ENCODE results near the gene EML4.
"Not testable (repeated sequence)": the region's sequence is repeated elsewhere in the genome, so short reads cannot be mapped to it uniquely, and the experiment has no call there.

The EML4 gene

DNA sequence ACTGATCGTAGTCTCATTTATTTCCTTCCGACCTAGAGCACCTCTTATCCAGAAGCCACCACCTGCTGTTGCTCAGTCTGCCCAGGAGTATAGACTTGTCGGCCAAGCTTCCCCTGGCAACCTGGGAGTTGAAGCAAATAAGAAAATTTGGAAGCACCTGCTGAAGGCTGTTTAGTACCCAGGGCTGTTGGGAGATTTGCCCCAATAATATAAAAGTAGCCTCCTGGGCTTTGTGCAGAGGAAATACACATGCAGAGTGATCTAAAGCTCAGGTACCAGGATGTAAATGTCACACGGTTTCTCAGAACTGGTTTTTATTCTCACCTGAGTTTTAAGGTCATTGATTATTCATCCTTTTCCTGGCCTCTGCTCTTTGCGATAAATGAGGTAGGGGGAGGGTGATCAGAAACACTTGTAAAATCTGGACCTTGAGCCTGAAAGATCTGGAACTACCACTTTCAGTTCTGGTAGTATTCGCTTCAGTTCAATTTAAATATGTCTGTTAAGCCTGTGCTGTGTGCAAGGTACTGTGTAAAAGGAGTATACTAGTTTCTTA lies 192.7 kb downstream of the EML4 start:
- DNase-seq: no peak

DNA sequence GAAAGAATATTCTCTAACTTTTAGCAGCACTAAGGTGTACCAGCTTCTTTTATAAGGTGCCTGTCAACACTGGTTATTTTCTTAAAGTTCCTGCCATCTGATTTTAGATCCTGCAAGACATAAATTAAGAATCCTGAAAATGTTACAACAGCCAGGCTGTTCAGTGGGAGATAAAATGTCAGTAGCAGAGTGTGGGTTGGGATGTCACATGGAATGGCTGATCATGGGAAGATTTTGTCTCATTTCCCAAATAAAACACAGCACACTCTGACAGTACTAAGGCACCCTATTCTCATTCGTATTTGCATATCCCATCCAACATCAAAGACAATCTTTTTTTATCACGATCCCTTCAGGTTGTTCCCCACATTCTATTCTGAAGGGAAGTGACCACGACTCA lies 194.3 kb downstream of the EML4 start:
- DNase-seq: no peak

DNA sequence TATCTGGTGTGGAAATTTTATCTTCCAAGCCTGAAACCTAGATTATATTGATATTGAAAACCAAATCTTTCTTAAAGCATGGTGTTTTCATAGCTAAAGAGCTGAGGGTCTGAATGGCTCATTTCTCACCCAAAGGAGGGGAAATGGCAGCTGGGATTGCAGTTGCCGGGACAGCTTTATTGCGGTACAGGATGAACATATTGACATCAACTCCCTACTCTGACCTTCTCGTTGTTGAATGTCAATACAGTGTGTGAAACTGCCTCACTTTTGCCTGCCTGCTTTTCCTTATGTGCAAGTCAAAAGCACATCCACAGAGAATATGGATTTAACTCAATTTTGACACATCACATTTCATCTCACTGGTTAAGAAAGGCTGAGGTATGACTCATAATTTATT lies 195.5 kb downstream of the EML4 start:
- DNase-seq: no peak

DNA sequence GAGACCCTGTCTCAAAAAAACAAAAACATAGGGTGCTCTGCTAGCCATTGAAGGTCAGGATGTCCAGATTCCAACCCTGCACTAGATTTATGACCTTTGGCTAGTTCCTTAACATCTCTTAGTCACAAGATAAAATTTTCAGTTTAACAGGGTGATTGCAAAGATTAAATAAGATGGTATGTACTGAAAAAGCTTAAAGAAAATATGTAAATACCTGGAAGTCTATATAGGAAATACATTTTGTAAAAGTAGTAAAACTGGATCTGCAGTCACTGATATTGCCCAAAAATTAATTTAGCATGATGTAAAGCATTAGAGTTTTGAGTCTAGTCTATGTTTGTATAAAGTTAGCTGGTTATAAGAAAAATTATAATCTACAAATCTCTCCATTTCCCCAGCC lies 197.3 kb downstream of the EML4 start:
- no peak for DNase-seq

DNA sequence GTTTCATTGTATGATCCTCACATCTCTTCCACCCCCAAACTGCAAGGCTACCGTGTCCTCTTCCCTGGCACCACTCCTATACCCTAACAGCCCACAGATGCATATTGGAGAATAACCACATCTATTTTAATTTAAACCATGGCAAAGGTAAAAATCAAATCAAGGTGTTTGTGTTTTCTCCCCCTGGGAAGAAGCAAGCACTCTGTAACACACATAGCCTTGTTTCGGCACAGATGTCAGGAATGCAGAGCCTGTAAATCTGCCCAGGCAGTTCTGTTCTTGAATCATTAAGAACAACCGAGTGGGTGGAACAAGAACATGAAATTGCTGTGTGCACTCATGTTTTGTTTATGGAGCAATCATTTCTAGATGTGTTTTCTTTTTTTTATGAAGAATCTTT lies 198.7 kb downstream of the EML4 start:
- no peak for DNase-seq

DNA sequence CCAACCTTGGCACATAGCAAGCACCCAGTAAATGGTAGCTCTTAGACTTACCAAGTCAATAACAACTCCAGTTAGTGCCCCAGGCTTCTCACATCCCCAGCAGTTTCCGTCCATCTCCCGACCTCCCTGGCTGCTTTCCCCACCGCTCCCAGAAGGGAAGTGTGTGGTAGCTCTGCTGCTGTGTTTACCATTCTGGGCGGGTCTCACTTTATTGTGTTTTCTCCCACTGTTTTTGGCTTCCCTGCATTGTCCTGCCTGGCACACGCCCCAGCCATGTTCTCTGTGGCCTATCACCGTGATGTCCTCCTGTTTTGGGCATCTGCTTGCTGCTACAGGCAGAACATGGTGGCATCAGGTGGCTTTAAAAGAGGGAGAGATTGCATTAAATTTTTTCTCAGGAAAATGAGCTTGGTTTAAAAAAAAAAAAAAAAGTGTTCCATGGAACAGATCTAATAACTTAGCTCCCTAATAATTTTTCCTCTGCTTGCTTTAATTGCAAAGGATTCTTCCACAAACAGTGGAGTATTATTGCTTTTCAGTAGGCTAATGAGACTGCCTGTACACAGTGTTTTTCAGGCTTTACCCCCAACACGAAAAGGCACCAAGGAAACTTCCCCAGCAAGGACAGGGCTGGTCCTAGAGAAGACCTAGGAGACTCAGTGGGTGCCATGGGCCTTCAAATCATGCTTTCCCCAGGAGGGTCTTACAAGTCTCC lies 199.8 kb downstream of the EML4 start:
- no peak for DNase-seq

DNA sequence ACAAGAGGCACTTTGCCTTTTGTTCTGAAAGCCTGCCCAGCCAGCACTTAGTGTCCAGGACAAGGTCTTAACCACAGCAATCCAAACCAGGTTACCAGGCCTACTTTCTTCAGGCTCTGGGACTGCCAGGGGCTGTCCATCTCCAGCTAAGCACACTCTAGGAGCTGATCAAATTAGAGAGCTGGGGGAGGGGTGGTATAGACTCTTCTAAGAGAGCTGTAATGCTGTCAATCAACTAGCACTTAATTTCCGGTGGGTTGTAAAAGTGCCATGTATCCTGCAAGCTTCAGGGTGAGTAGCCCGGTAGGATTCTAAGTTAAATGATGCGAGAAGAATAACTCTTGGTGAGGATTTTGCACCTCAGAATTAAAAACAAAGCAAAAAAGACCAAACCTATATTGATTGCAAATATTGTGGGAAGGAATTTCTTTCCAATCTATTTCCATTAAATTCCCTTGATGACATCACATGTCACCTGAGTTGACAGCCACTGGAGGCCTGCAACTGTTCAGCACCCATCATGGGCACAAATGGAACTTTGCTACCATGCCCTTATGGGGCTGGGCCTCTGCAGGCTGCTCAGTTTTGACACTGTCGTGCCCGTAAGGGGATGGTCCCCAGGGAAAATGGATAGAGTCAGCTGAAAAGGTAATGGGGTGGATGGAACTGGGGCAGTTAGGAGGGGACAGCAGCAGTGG lies 200.5 kb downstream of the EML4 start:
- DNase-seq: no peak

DNA sequence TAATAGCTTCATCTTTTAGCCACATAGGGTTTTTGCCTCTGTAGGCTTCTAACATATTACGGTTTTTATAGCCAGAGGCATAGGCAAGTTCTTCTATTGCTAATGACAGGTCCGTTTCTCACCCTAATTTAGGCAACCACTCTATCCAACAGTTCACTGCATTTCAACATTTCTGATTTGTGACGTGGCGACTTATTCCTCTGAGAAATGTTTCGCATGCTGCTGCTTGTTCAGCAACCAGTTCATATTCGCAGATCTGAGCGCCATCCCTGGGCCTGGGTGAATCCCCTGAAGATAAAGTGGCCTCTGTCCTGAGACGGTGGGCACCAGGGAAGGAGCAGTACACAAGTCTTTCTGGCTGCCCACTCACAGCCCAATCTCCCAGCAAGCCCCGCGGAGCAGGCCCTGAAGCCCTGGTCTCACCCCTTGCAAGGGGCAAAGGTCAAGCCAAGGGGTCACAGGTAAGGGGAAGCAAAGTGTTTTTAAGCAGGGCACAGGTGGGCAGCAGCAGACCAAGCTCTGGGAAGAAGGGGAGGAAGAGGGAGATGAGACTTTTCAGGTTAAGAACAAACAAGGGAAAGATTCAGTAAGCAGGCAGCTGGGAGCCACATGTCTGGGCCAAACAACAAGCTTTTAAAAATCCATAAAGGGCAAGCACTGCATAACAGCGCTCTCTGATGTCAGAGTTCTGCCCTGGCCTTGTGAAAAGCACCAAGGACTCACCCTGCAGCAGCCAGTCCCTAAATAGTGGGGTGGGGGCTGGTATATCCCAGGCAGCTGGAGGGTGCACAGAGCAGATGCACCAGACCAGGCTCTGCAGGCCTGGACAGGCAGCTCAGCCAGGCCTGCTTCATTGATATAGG lies 202.7 kb downstream of the EML4 start:
- DNase-seq: no peak

DNA sequence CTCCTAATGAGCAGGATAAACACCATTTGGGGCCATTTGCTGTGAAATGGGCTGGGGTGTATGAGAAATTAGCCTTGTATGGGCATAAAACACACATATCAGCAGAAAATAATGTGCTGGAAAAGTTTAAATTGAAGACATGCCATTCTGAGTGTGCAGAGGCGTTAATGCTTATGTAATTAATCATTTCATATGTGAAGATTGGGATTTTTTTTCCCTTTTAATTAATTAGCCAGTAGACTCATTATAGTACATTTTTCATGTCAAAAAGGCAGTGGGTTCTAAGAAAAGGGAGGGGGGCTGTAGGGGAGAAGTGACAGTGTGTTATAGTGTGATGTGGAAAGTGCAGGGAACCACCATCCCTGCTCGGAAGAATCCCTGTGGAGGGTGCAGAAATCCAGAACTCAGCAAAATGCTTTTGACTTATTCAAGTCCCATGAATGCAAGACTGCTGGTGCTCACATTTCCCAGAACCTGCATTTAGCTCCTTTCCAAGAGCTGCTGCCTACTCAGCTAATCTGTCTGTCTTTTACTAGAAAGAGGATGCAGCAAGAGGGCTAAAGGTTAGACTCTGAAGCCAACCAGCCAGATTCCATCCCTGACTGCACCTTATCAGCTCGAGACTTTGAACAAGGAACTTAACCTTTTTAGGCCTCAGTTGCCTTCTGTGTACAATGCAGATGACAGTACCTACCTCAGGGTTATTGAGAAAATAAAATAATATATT lies 203.5 kb downstream of the EML4 start:
- no peak for DNase-seq

DNA sequence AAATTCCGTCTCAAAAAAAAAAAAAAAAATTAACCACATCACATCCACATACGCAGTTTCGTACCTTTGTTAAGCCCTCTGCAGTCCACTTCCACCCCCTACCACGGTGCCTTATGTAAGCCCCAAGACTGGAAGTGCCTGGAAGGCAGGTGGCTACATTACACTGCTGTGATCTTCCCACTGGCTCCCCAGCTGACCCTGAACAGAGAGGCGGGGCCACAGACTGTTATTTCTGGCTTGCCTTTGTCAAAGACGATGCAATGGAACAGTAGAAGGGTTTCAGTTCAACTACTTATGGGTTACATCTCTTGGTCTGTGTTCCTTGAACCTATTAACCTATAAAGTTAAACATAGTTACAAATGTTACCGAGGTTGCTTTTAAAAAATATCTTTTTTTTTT lies 207.6 kb downstream of the EML4 start:
- DNase-seq: no peak

DNA sequence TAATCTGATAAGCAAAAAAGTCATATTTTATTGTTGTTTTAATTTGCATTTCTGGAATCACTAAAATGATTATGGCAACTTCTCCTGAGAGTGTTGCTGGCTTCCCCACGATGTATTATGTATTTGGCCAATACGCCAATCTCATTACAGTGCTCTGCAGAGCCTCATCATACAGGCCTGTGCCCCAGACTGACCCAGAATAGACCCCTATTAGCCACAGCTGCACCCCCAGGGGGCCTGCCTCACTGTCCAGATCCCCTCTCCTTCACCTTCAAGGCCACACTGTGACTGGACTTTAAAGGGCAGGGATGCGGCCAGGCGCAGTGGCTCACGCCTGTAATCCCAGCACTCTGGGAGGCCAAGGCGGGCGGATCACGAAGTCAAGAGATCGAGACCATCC lies 209.3 kb downstream of the EML4 start:
- DNase-seq: no peak

DNA sequence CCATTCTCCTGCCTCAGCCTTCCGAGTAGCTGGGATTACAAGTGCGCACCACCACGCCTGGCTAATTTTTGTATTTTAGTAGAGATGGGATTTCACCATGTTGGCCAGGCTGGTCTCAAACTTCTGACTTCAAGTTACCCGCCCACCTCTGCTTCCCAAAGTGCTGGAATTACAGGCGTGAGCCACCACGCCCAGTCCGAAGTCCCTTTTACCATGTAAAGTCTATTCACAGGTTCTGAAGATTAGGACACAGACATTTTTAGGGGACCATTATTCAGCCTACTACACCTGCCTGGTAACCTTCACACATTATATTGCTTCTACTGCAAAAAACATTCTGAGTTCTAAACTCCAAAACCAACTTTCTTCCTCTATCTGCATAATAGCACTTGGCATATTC lies 210.9 kb downstream of the EML4 start:
- DNase-seq: not testable (repeated sequence)

DNA sequence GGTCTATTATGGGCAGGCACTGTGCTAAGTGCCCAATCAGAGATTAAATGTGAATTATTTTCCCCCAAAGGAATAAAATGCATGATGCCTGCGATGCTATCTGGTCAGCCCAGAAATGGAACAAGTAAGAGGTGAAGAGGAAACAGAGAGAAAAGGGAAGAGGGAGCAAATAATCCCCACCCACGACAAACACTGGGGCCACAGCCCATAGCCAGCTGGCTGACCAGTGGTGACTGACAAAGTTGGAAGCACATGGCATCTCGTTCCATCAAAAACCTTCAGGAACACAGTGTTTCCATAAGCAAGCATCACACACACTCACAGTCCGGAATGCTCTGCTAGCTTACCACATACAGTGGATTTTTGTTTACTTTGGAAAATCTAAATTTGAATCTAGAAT lies 213.0 kb downstream of the EML4 start:
- no peak for DNase-seq
